Astrocyte of the spinal cord (primary cell): ENCODE results near the gene MTA3.

ENCODE experiments used
- DNase-seq: peaks from one replicate; pipeline ENCODE4 v3.0.0; 2011; ENCODE audit warnings: low read depth, low spot score
- H3K4me3 ChIP-seq: 2 replicates; pipeline ENCODE4 v1.5.1; 2011; ENCODE audit warnings: low read depth, mild to moderate bottlenecking, low read length, moderate library complexity
- in situ Hi-C: cut with HindIII; loops from 2 replicates; pipeline ENCODE4 v1.10.0; 2017; ENCODE audit warnings: low sequenced_read_pairs
- TF ChIP-seq, protein P1 (sequence below): IDR thresholded peaks from 2 replicates; pipeline ENCODE4 v1.5.1; 2012; ENCODE audit warnings: low read depth, mild to moderate bottlenecking, low read length, inconsistent platforms

The MTA3 gene

GRCh38 chr2:42741140-42741539 is 172.7 kb downstream of the MTA3 start:
- TF ChIP-seq, protein P1, sequence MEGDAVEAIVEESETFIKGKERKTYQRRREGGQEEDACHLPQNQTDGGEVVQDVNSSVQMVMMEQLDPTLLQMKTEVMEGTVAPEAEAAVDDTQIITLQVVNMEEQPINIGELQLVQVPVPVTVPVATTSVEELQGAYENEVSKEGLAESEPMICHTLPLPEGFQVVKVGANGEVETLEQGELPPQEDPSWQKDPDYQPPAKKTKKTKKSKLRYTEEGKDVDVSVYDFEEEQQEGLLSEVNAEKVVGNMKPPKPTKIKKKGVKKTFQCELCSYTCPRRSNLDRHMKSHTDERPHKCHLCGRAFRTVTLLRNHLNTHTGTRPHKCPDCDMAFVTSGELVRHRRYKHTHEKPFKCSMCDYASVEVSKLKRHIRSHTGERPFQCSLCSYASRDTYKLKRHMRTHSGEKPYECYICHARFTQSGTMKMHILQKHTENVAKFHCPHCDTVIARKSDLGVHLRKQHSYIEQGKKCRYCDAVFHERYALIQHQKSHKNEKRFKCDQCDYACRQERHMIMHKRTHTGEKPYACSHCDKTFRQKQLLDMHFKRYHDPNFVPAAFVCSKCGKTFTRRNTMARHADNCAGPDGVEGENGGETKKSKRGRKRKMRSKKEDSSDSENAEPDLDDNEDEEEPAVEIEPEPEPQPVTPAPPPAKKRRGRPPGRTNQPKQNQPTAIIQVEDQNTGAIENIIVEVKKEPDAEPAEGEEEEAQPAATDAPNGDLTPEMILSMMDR, result no peak
- DNase-seq, result no peak
- in situ Hi-C loops, result no loop called here

DNA sequence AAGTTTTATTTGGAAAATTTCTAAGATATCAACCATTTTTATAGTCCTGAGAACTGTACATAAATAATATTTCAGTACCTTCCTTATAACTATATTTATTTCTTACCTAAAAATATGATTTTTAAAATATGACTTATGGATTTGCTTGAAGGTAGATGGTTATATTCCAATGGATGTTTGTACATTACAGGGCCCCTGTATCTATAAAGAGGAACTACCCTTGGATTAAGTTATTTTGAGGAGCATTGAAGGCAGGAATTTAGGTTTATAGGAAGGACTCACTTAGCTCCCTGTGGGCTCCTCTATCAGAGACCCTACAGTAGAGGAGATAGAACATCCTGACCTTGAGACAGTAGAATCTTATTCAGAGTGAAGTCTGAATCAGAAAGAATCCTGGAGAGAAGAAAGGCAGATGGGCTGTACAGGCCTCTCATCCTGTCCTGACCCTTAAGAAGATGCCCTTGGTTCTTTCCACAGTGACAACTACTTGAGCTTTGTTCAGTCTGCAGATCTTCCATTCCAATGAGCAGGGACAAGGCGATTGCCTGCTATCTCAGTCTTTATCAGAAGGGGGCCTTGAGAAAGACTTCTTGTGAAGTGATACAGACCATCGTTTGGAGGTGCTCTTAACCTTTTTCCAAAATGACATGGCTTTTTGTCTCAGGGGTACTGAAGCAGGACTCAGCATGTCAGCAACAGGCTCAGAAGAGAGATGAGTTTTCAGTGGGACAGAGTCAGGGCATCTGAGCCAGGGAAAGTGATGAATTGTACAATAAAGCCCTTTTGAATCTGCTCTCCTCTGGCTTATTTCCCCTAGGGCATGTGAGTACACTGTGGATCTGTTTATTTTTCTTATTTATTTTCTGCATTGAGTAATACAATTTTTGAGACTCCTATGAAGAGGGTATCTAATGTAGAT is 174.6 kb downstream of the MTA3 start:
- no peak for DNase-seq
- H3K4me3 ChIP-seq, result no peak overlapping the region
- TF ChIP-seq, protein P1, result no peak
- in situ Hi-C loops, result no loop called here

More at GRCh38 chr2:42741140-42741539, 172.7 kb downstream of the MTA3 start:
- no peak overlapping the region for H3K4me3 ChIP-seq

- no peak overlapping the region for H3K4me3 ChIP-seq
- TF ChIP-seq, protein P1, result no peak
- no peak for DNase-seq
- in situ Hi-C loops, result no loop called here
Measured at GRCh38 chr2:42743659-42743990, 175.2 kb downstream of the MTA3 start.

- in situ Hi-C loops, result no loop called here
- TF ChIP-seq, protein P1, result no peak
- H3K4me3 ChIP-seq, result no peak overlapping the region
- DNase-seq, result no peak
Measured at GRCh38 chr2:42744545-42745082, 176.2 kb downstream of the MTA3 start.

- no peak overlapping the region for H3K4me3 ChIP-seq
- no peak for DNase-seq
- TF ChIP-seq, protein P1, result no peak
- in situ Hi-C loops, result no loop called here
Measured at GRCh38 chr2:42747422-42747821, 179.0 kb downstream of the MTA3 start.

- in situ Hi-C loops, result no loop called here
- DNase-seq, result no peak
- TF ChIP-seq, protein P1, result no peak
- H3K4me3 ChIP-seq, result no peak overlapping the region
Measured at GRCh38 chr2:42748840-42749239, 180.4 kb downstream of the MTA3 start.
